Endothelial cell of umbilical vein (primary cell): Measurements from ENCODE around the gene DMBT1. TPM values are rescaled to one million over a fixed set of nuclear protein-coding genes. Genes with fewer than 3 reads are reported as not detected.

Source experiments
- BruUV-seq: library from RNA; stranded (reverse); fragments of 400-500 nt; replicated peaks from 2 replicates; lab custom pipeline; 2021; lab: Mats Ljungman, UMichigan
- CTCF ChIA-PET: fragments of 300-600, 350-600 bp; sonication (Branson Sonifier 250); formaldehyde crosslinking; loops from one replicate; lab custom pipeline; 2021; ENCODE audit warnings: antibody characterized with exemption, inconsistent platforms; lab: Charles Lee
- POLR2A ChIA-PET: fragments of 300-600, 350-600 bp; sonication (Branson Sonifier 250); formaldehyde crosslinking; loops from one replicate; lab custom pipeline; 2021; ENCODE audit warnings: antibody characterized with exemption, inconsistent platforms; lab: Charles Lee
- DNase-seq: peaks from one replicate; pipeline ENCODE4 v3.0.0-alpha.2; 2011; ENCODE audit warnings: low read depth, low spot score
- FAIRE-seq: peaks from 2 replicates; lab custom pipeline; 2011; peaks lifted over from hg19 to GRCh38; lab: Jason Lieb, UNC
- H2AFZ ChIP-seq: 2 replicates; pipeline ENCODE4 v1.6.0; 2012; ENCODE audit warnings: low read depth, low read length, control low read depth, inconsistent platforms
- H3K27ac ChIP-seq: 2 replicates; pipeline ENCODE4 v1.5.1; 2011; ENCODE audit warnings: low read depth, mild to moderate bottlenecking, control low read depth, low read length, moderate library complexity; ENCODE audit not compliant: insufficient read depth
- H3K27me3 ChIP-seq, 2 experiments: 2 replicates each; pipeline versions ENCODE4 v1.6.0 to v1.6.1; 2011; ENCODE audit warnings: low read length in 2 of 2, mixed read lengths in 1 of 2; ENCODE audit not compliant: control insufficient read depth in 2 of 2, insufficient read depth in 2 of 2
- H3K36me3 ChIP-seq, 2 experiments: 2 replicates in 1 of 2; 3 replicates in 1 of 2; pipeline ENCODE4 v1.5.1; 2011; ENCODE audit warnings: low read length in 2 of 2, mild to moderate bottlenecking in 1 of 2, moderate library complexity in 1 of 2; ENCODE audit not compliant: control insufficient read depth in 2 of 2, insufficient read depth in 2 of 2; ENCODE audit errors: extremely low read depth in 1 of 2
- H3K4me1 ChIP-seq: 3 replicates; pipeline ENCODE4 v1.5.1; 2011; ENCODE audit warnings: mild to moderate bottlenecking, low read length; ENCODE audit not compliant: control insufficient read depth, insufficient read depth; ENCODE audit errors: extremely low read depth
- H3K4me2 ChIP-seq: 2 replicates; pipeline ENCODE4 v1.6.1; 2011; ENCODE audit warnings: low read length, control low read depth, mixed read lengths; ENCODE audit not compliant: insufficient read depth
- H3K4me3 ChIP-seq, 3 experiments: fragments of 200-600 bp in 1 of 3; sonication (generic), shearing (Covaris generic) in 1 of 3; replicated peaks in 1 of 3; 2 replicates each; pipeline ENCODE4 v1.5.1; 2011 to 2016; ENCODE audit warnings: control low read depth in 3 of 3, low read length in 3 of 3, mild to moderate bottlenecking in 2 of 3, inconsistent platforms in 1 of 3, low read depth in 1 of 3, moderate library complexity in 1 of 3; ENCODE audit not compliant: insufficient read depth in 1 of 3
- H3K79me2 ChIP-seq: 2 replicates; pipeline ENCODE4 v1.6.0; 2012; ENCODE audit warnings: low read length, inconsistent platforms; ENCODE audit not compliant: control insufficient read depth, insufficient read depth
- H3K9ac ChIP-seq: replicated peaks from 2 replicates; pipeline ENCODE3; 2011; ENCODE audit warnings: low read length, control low read depth; ENCODE audit not compliant: insufficient read depth; ENCODE audit errors: extremely low read depth
- H3K9me1 ChIP-seq: replicated peaks from 3 replicates; pipeline ENCODE4 v1.6.0; 2011; ENCODE audit warnings: mild to moderate bottlenecking, low read length; ENCODE audit not compliant: control insufficient read depth, insufficient read depth; ENCODE audit errors: extremely low read depth
- H3K9me3 ChIP-seq: replicated peaks from 2 replicates; pipeline ENCODE4 v1.5.1; 2012; ENCODE audit warnings: low read length, inconsistent platforms; ENCODE audit not compliant: control insufficient read depth, insufficient read depth
- H4K20me1 ChIP-seq: replicated peaks from 2 replicates; pipeline ENCODE3; 2011; ENCODE audit warnings: mild to moderate bottlenecking, low read length; ENCODE audit not compliant: control insufficient read depth, insufficient read depth; ENCODE audit errors: extremely low read depth
- EZH2 ChIP-seq: IDR thresholded peaks from 2 replicates; pipeline ENCODE4 v1.6.1; 2012; ENCODE audit warnings: borderline replicate concordance, low read depth, mild to moderate bottlenecking, moderate library complexity, low read length, inconsistent platforms; ENCODE audit not compliant: severe bottlenecking
- FOS ChIP-seq: IDR thresholded peaks from 2 replicates; pipeline ENCODE4 v1.6.1; 2011; ENCODE audit warnings: mild to moderate bottlenecking, low read length, moderate library complexity, borderline replicate concordance; ENCODE audit not compliant: insufficient read depth
- GATA2 ChIP-seq: IDR thresholded peaks from 2 replicates; pipeline ENCODE4 v1.7.0; 2011; ENCODE audit warnings: low read depth, mild to moderate bottlenecking, moderate library complexity, mixed read lengths, low read length; ENCODE audit not compliant: insufficient read length, insufficient read depth
- JUN ChIP-seq: IDR thresholded peaks from 2 replicates; pipeline ENCODE4 v1.6.1; 2011; ENCODE audit warnings: borderline replicate concordance, low read depth; ENCODE audit not compliant: insufficient read length, insufficient read depth
- MYC ChIP-seq: IDR thresholded peaks from one replicate; pipeline ENCODE4 v1.6.1; 2011; ENCODE audit warnings: mild to moderate bottlenecking, low read depth, low read length
- POLR2A ChIP-seq: IDR thresholded peaks from 2 replicates; pipeline ENCODE4 v1.6.1; 2012; ENCODE audit warnings: low read depth, mild to moderate bottlenecking, control low read depth, low read length
- POLR2AphosphoS5 ChIP-seq: IDR thresholded peaks from 2 replicates; pipeline ENCODE4 v1.6.1; 2012; ENCODE audit warnings: low read depth, mild to moderate bottlenecking, control low read depth, low read length, moderate library complexity; ENCODE audit not compliant: insufficient read depth
- dilution Hi-C: fragments of 300-500 bp; cut with MboI; formaldehyde crosslinking; loops from one replicate; pipeline ENCODE4 v1.15.0; 2019; ENCODE audit warnings: low sequenced_read_pairs; ENCODE audit not compliant: extremely low pct_ligation_motif_present
- intact Hi-C: fragments of 100-400 bp; cut with micrococcal nuclease; formaldehyde crosslinking; loops from one replicate; pipeline ENCODE4 v1.10.0; 2022
- polyA plus RNA-seq, 4 experiments: library from polyadenylated mRNA; depleted of rRNA in 3 of 4; stranded (reverse) in 3 of 4; unstranded in 1 of 4; fragments of >200 nt; gene quantifications; 2 replicates each; pipeline versions ENCODE4 v1.2.1 to v1.2.3, GENCODE V29; 2011 to 2012; ENCODE audit warnings: missing spikeins in 1 of 4
- total RNA-seq: library from RNA; stranded (reverse); gene quantifications from 2 replicates; pipeline ENCODE4 v1.2.3, GENCODE V29; 2021
- TF ChIP-seq, protein P1 (sequence below), 2 donors: IDR thresholded peaks; 1 replicate in 1 of 2; 2 replicates in 1 of 2; pipeline ENCODE4 v1.5.1; 2011; ENCODE audit warnings: low read length in 2 of 2, mild to moderate bottlenecking in 2 of 2, moderate library complexity in 2 of 2, control low read depth in 1 of 2, inconsistent platforms in 1 of 2, low read depth in 1 of 2; ENCODE audit not compliant: insufficient read depth in 1 of 2; ENCODE audit errors: extremely low read depth in 1 of 2
- TF ChIP-seq, protein P2 (sequence below): IDR thresholded peaks from 2 replicates; pipeline ENCODE4 v1.6.1; 2011; ENCODE audit not compliant: insufficient read depth, insufficient read length

Gene DMBT1
- total and polyA plus RNA-seq, 2 donors (not counting 3 experiments of a cell fraction or from before 2014, with no cell fraction given), result 0.01 TPM; not detected in 1

DNA sequence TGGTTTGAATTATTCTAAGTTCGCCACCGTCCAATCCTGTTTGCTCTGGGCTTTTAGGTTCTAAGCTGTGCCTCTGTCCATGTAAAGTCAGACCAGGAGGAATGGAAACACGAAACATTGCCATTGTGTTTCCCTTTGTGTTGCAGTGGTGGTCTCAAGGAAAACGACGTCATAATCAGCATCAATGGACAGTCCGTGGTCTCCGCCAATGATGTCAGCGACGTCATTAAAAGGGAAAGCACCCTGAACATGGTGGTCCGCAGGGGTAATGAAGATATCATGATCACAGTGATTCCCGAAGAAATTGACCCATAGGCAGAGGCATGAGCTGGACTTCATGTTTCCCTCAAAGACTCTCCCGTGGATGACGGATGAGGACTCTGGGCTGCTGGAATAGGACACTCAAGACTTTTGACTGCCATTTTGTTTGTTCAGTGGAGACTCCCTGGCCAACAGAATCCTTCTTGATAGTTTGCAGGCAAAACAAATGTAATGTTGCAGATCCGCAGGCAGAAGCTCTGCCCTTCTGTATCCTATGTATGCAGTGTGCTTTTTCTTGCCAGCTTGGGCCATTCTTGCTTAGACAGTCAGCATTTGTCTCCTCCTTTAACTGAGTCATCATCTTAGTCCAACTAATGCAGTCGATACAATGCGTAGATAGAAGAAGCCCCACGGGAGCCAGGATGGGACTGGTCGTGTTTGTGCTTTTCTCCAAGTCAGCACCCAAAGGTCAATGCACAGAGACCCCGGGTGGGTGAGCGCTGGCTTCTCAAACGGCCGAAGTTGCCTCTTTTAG is 46.3 kb upstream of the DMBT1 start:
- no peak overlapping the region for H3K27ac ChIP-seq
- no peak overlapping the region for H3K4me3 ChIP-seq
- H3K79me2 ChIP-seq, result no peaks in the 10 kb centered on the region
- POLR2A ChIA-PET, result no interaction called here
- no peaks in the 10 kb centered on the region for H3K9me1 ChIP-seq
- intact Hi-C loops, result no loop called here
- H3K4me2 ChIP-seq, result no peak overlapping the region
- peaks cover 2 to 28% of the 10 kb centered on the region in 2 experiments for H3K36me3 ChIP-seq
- no peak overlapping the region for H2AFZ ChIP-seq
- no peaks in the 10 kb centered on the region for H3K4me1 ChIP-seq
- no peaks in the 10 kb centered on the region for H3K27me3 ChIP-seq
- no peak for FAIRE-seq
- CTCF ChIA-PET, result interaction anchor here (1.5 to 3.0 kb wide), 4 partner anchors 9 to 51 kb away, joined by 5 to 17 read pairs (median 7); no protein-coding TSS in a partner anchor
- dilution Hi-C loops, result no loop called here
- no peak for DNase-seq
- BruUV-seq, result TSS peak; percentile 98
- no peak overlapping the region for H3K9ac ChIP-seq
- no peaks in the 10 kb centered on the region for H3K9me3 ChIP-seq
- no peaks in the 10 kb centered on the region for H4K20me1 ChIP-seq
- TF ChIP-seq FOS (no peak), POLR2A (no peak), EZH2 (no peak), POLR2AphosphoS5 (no peak), GATA2 (no peak), MYC (no peak), JUN (no peak)
- TF ChIP-seq, protein P1, sequence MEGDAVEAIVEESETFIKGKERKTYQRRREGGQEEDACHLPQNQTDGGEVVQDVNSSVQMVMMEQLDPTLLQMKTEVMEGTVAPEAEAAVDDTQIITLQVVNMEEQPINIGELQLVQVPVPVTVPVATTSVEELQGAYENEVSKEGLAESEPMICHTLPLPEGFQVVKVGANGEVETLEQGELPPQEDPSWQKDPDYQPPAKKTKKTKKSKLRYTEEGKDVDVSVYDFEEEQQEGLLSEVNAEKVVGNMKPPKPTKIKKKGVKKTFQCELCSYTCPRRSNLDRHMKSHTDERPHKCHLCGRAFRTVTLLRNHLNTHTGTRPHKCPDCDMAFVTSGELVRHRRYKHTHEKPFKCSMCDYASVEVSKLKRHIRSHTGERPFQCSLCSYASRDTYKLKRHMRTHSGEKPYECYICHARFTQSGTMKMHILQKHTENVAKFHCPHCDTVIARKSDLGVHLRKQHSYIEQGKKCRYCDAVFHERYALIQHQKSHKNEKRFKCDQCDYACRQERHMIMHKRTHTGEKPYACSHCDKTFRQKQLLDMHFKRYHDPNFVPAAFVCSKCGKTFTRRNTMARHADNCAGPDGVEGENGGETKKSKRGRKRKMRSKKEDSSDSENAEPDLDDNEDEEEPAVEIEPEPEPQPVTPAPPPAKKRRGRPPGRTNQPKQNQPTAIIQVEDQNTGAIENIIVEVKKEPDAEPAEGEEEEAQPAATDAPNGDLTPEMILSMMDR (IDR thresholded peaks at IDR 0.05; ENCODE audit: extremely low read depth in 1 of 2, insufficient read depth in 1 of 2, low read depth in 1 of 2, low read length in 2 of 2), result no peak
- TF ChIP-seq, protein P2, sequence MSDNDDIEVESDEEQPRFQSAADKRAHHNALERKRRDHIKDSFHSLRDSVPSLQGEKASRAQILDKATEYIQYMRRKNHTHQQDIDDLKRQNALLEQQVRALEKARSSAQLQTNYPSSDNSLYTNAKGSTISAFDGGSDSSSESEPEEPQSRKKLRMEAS, result no peak
